ENCODE measurements around the gene MUC2.

DNA sequence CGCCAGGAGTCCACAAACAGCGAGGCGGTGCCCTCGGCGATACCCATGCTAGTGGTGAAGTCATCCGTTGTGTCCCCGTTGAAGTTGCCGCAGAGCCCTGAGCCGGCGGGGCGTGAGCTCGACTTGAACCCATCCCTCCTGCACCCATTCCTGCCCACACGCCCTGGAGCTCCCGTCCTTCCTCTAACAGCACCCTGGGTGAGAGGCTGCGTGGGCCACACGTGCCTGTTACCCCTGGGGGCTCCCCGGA, 46.5 kb upstream of the MUC2 start:
- TF ChIP-seq, protein P1, sequence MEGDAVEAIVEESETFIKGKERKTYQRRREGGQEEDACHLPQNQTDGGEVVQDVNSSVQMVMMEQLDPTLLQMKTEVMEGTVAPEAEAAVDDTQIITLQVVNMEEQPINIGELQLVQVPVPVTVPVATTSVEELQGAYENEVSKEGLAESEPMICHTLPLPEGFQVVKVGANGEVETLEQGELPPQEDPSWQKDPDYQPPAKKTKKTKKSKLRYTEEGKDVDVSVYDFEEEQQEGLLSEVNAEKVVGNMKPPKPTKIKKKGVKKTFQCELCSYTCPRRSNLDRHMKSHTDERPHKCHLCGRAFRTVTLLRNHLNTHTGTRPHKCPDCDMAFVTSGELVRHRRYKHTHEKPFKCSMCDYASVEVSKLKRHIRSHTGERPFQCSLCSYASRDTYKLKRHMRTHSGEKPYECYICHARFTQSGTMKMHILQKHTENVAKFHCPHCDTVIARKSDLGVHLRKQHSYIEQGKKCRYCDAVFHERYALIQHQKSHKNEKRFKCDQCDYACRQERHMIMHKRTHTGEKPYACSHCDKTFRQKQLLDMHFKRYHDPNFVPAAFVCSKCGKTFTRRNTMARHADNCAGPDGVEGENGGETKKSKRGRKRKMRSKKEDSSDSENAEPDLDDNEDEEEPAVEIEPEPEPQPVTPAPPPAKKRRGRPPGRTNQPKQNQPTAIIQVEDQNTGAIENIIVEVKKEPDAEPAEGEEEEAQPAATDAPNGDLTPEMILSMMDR (IDR thresholded peaks at IDR 0.05), result no peak
- TF ChIP-seq EZH2 (IDR thresholded peaks at IDR 0.05), result no peak
